ENCODE measurements around the gene ROBO1. TPM values are rescaled to one million over a fixed set of nuclear protein-coding genes. Genes with fewer than 3 reads are reported as not detected.

ROBO1 gene
- polyA plus RNA-seq, 1 experiment: 33.9 TPM

DNA sequence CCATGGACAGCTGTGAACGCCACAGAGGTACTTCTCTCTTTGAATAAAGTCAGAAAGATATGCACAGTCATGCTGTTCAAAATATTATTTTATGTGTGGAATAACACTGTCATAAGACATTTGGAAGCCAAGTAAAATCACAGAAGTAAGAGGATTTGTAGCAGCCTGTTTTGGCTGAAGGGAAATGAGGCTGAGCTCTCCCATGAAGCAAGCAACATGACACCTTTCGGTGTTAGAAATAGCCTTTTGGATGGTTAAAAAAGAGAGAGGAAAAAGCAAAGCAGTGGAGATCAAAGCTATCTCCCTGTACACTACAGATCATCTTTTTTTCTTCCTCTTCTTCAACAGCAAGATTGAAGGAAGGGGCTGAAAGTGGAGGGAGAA is 755.3 kb downstream of the ROBO1 start:
- TF ChIP-seq, protein P1, sequence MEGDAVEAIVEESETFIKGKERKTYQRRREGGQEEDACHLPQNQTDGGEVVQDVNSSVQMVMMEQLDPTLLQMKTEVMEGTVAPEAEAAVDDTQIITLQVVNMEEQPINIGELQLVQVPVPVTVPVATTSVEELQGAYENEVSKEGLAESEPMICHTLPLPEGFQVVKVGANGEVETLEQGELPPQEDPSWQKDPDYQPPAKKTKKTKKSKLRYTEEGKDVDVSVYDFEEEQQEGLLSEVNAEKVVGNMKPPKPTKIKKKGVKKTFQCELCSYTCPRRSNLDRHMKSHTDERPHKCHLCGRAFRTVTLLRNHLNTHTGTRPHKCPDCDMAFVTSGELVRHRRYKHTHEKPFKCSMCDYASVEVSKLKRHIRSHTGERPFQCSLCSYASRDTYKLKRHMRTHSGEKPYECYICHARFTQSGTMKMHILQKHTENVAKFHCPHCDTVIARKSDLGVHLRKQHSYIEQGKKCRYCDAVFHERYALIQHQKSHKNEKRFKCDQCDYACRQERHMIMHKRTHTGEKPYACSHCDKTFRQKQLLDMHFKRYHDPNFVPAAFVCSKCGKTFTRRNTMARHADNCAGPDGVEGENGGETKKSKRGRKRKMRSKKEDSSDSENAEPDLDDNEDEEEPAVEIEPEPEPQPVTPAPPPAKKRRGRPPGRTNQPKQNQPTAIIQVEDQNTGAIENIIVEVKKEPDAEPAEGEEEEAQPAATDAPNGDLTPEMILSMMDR (IDR thresholded peaks at IDR 0.05; ENCODE audit: insufficient read depth, low read depth, low read length): no peak
- no peaks in the 10 kb centered on the region for H3K27me3 ChIP-seq (ENCODE audit: control insufficient read depth, insufficient read depth, low read length)
- no peak for DNase-seq (ENCODE audit: low read depth)
- POLR2A ChIA-PET: no interaction called here
- no peaks in the 10 kb centered on the region for H3K36me3 ChIP-seq (ENCODE audit: control insufficient read depth, insufficient read depth, low read length)
- H3K4me3 ChIP-seq (ENCODE audit: low read depth, low read length): no peak overlapping the region
- CTCF ChIA-PET: no interaction called here

DNA sequence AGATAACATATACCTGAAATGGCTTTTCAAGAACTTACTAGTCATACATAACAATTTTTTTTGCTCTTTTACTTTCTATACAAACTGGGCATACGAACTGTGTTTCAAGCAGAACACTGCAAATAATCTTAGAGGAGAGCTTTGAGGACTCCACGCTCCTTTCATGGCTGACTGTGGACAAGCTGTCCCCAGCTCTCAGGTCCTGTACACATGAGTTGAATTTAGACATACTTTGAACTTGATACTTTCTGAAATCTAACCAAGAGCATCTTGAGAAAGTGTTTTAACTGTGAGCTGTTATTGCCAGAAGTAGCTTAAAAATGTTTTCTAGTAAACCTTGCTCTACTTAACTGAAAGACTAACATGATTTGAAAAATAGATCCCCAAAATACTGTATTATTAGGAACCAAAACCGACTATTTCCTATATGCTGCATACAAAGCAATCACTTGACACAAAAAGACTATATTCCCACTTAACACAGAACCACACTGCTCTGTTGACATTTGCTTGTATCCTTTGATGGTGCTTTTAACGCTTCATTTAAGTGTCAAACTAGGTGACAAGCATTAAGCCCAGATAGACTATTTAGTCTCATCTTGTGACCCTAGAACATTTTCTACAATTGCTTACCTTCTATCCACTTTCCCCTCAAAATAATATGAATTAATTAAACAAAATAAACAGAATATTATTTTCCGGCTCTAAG is 755.8 kb downstream of the ROBO1 start:
- no peak for DNase-seq (ENCODE audit: low read depth)
- CTCF ChIA-PET: no interaction called here
- no peak overlapping the region for H3K4me3 ChIP-seq (ENCODE audit: low read depth, low read length)
- no peaks in the 10 kb centered on the region for H3K27me3 ChIP-seq (ENCODE audit: control insufficient read depth, insufficient read depth, low read length)
- TF ChIP-seq, protein P1 (IDR thresholded peaks at IDR 0.05; ENCODE audit: insufficient read depth, low read depth, low read length): no peak
- POLR2A ChIA-PET: no interaction called here
- H3K36me3 ChIP-seq (ENCODE audit: control insufficient read depth, insufficient read depth, low read length): no peaks in the 10 kb centered on the region

DNA sequence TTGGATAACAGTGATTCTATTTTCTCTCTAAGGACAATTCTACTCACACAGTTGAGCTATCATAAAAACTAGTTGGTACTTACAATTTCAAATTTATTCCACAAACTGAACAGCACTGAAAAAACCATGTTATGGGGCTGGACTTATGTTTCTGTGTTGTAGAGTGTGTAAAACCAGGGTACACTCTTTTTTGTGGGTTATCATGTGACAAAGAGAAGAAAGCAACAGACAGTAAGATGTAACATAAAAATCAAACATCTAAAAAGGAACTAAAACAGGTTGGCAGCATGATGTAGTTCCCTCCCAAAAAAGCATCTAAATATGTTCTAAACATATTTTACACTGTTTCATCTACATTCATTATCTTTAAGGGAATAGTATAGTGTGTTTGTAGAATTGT is 757.9 kb downstream of the ROBO1 start:
- H3K4me3 ChIP-seq (ENCODE audit: low read depth, low read length): no peak overlapping the region
- H3K36me3 ChIP-seq (ENCODE audit: control insufficient read depth, insufficient read depth, low read length): no peaks in the 10 kb centered on the region
- no peak for DNase-seq (ENCODE audit: low read depth)
- CTCF ChIA-PET: interaction anchor here (0.7 kb wide), 1 partner anchor 10 kb away, joined by 3 read pairs; no protein-coding TSS in a partner anchor
- POLR2A ChIA-PET: no interaction called here
- TF ChIP-seq, protein P1 (IDR thresholded peaks at IDR 0.05; ENCODE audit: insufficient read depth, low read depth, low read length): no peak
- H3K27me3 ChIP-seq (ENCODE audit: control insufficient read depth, insufficient read depth, low read length): no peaks in the 10 kb centered on the region

DNA sequence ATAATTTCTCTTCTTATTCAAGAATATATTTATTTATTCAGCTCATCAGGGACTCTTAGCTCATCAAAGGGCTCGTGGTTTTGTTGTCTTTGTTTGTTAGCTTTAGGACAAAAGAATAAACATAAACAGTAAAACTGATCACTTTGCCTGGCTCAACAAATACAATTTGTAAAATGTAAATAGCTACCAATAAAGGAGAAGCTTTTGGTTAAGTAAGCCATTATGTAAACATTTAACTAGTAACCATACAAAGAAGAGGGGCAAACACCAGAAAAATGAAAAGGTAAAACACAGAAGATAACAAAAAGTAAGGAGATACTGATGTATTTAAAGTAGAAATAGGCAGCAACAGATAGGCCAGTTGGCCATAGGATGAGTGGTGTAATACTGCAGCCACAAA is 761.7 kb downstream of the ROBO1 start:
- ChIA-PET POLR2A (no interaction called here), CTCF (interaction anchor here (0.6 to 2.2 kb wide), 3 partner anchors 10 to 493 kb away, joined by 3 to 5 read pairs (median 3); no protein-coding TSS in a partner anchor)
- no peaks in the 10 kb centered on the region for H3K36me3 ChIP-seq (ENCODE audit: control insufficient read depth, insufficient read depth, low read length)
- DNase-seq (ENCODE audit: low read depth): no peak
- no peaks in the 10 kb centered on the region for H3K27me3 ChIP-seq (ENCODE audit: control insufficient read depth, insufficient read depth, low read length)
- TF ChIP-seq, protein P1 (IDR thresholded peaks at IDR 0.05; ENCODE audit: insufficient read depth, low read depth, low read length): no peak
- H3K4me3 ChIP-seq (ENCODE audit: low read depth, low read length): no peak overlapping the region

DNA sequence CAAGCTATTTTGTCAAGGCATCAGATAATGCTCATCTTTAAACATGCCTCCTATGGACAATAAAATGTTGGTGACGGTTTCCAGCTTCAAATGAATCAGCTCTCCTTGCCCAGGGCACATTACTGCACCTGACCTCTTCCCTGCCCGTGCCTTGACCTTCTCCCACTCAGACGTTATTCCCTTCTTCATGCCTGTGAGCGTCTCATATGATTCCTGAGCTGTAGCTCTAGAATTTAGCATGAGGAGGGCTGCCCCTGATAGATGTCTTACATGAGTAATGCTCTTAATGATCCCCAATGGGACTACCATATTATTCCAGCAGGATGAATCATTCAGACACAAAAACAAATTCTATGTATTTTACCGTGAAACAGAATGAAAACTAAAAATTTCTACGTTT is 762.7 kb downstream of the ROBO1 start:
- Histone ChIP-seq H3K27me3 (ENCODE audit: control insufficient read depth, insufficient read depth, low read length) (no peaks in the 10 kb centered on the region), H3K4me3 (ENCODE audit: low read depth, low read length) (no peak overlapping the region), H3K36me3 (ENCODE audit: control insufficient read depth, insufficient read depth, low read length) (no peaks in the 10 kb centered on the region)
- TF ChIP-seq, protein P1 (IDR thresholded peaks at IDR 0.05; ENCODE audit: insufficient read depth, low read depth, low read length): no peak
- DNase-seq (ENCODE audit: low read depth): no peak
- POLR2A ChIA-PET: no interaction called here
- CTCF ChIA-PET: interaction anchor here (2.2 kb wide), 1 partner anchor 14 kb away, joined by 5 read pairs; no protein-coding TSS in a partner anchor

Data from BJ (cell line).